Adrenal gland (tissue), 5 donors: ENCODE results near the gene RPS6KA2.

Experiments
- POLR2A ChIP-seq, 2 donors: fragments of 450-650 bp; IDR thresholded peaks; one replicate each; pipeline ENCODE4 v1.6.1; 2017; ENCODE audit warnings: antibody characterized with exemption in 2 of 2, mild to moderate bottlenecking in 2 of 2, moderate library complexity in 1 of 2
- TF ChIP-seq, protein P1 (sequence below), 6 experiments: fragments of 450-650 bp in 4 of 6; fragments of 200-600 bp in 2 of 6; sonication (generic) in 1 of 6; IDR thresholded peaks; 1 replicate in 5 of 6; 2 replicates in 1 of 6; pipeline versions ENCODE4 v1.5.1 to v1.8.0; 2016 to 2021; ENCODE audit warnings: antibody characterized with exemption in 6 of 6, mild to moderate bottlenecking in 2 of 6, moderate library complexity in 1 of 6
- donor health status: DM: no; HTN: no; CAD: no.

- TF ChIP-seq, protein P1, sequence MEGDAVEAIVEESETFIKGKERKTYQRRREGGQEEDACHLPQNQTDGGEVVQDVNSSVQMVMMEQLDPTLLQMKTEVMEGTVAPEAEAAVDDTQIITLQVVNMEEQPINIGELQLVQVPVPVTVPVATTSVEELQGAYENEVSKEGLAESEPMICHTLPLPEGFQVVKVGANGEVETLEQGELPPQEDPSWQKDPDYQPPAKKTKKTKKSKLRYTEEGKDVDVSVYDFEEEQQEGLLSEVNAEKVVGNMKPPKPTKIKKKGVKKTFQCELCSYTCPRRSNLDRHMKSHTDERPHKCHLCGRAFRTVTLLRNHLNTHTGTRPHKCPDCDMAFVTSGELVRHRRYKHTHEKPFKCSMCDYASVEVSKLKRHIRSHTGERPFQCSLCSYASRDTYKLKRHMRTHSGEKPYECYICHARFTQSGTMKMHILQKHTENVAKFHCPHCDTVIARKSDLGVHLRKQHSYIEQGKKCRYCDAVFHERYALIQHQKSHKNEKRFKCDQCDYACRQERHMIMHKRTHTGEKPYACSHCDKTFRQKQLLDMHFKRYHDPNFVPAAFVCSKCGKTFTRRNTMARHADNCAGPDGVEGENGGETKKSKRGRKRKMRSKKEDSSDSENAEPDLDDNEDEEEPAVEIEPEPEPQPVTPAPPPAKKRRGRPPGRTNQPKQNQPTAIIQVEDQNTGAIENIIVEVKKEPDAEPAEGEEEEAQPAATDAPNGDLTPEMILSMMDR (IDR thresholded peaks at IDR 0.05), result no peak
- no peak for TF ChIP-seq POLR2A (IDR thresholded peaks at IDR 0.05)
These were observed 100.1 kb downstream of the RPS6KA2 start for GRCh38 chr6:166526937-166527336.
